GM23338 (cell line): ENCODE measurements around the gene CCDC127. TPM values are rescaled to one million over a fixed set of nuclear protein-coding genes. Genes with fewer than 3 reads are reported as not detected.

ENCODE experiments used
- ATAC-seq: fragments of 200-7000 bp; cut with Tn5 transposase; 3 replicates; pipeline ENCODE4 v1.9.1; 2020
- DNase-seq: peaks from one replicate; pipeline ENCODE4 v3.0.0-alpha.2; 2015; ENCODE audit warnings: low spot score
- H2AFZ ChIP-seq: fragments of 200-600 bp; sonication (generic); 2 replicates; pipeline ENCODE4 v1.8.0; 2016; ENCODE audit warnings: antibody characterized with exemption, mild to moderate bottlenecking, moderate library complexity
- H3F3A ChIP-seq: fragments of 200-600 bp; sonication (generic); replicated peaks from 2 replicates; pipeline ENCODE4 v1.8.0; 2017; ENCODE audit warnings: antibody characterized with exemption, mixed run types, low read depth
- H3K27ac ChIP-seq: fragments of 200-600 bp; sonication (generic); 2 replicates; pipeline ENCODE4 v1.6.1; 2016; ENCODE audit warnings: low read depth
- H3K27me3 ChIP-seq: fragments of 200-600 bp; sonication (generic); 2 replicates; pipeline ENCODE4 v1.8.0; 2016; ENCODE audit warnings: mild to moderate bottlenecking, mixed run types, moderate library complexity; ENCODE audit not compliant: insufficient read depth
- H3K36me3 ChIP-seq: fragments of 200-600 bp; sonication (generic); 2 replicates; pipeline ENCODE4 v1.8.0; 2016; ENCODE audit warnings: mild to moderate bottlenecking; ENCODE audit not compliant: insufficient read depth
- H3K4me1 ChIP-seq: fragments of 200-600 bp; sonication (generic); 2 replicates; pipeline ENCODE4 v1.8.0; 2016; ENCODE audit warnings: mild to moderate bottlenecking, moderate library complexity; ENCODE audit not compliant: insufficient read depth
- H3K4me2 ChIP-seq: fragments of 200-600 bp; sonication (generic); 2 replicates; pipeline ENCODE4 v1.7.1; 2017; ENCODE audit warnings: mixed run types
- H3K4me3 ChIP-seq: fragments of 200-600 bp; sonication (generic); 2 replicates; pipeline ENCODE4 v1.6.1; 2016; ENCODE audit warnings: mixed run types
- H3K79me2 ChIP-seq: fragments of 200-600 bp; sonication (generic); replicated peaks from 2 replicates; pipeline ENCODE4 v1.8.0; 2017; ENCODE audit warnings: mild to moderate bottlenecking; ENCODE audit not compliant: insufficient read depth
- H3K9me2 ChIP-seq: fragments of 200-600 bp; sonication (generic); 2 replicates; pipeline ENCODE4 v1.8.0; 2017; ENCODE audit not compliant: insufficient read depth
- H4K20me1 ChIP-seq: fragments of 200-600 bp; sonication (generic); replicated peaks from 2 replicates; pipeline ENCODE4 v1.8.0; 2017; ENCODE audit warnings: mild to moderate bottlenecking; ENCODE audit not compliant: insufficient read depth
- H3K27ac Mint-ChIP-seq: 2 replicates; pipeline ENCODE4 v1.8.0; 2020; ENCODE audit warnings: inconsistent platforms, mild to moderate bottlenecking, moderate library complexity, mixed read lengths
- H3K27me3 Mint-ChIP-seq: 3 replicates; pipeline ENCODE4 v1.8.0; 2022; ENCODE audit warnings: low read depth, mild to moderate bottlenecking, moderate library complexity, mixed read lengths, inconsistent platforms; ENCODE audit not compliant: insufficient read depth, poor library complexity
- H3K36me3 Mint-ChIP-seq: 3 replicates; pipeline ENCODE4 v1.8.0; 2021; ENCODE audit warnings: low read depth, mild to moderate bottlenecking, inconsistent platforms, moderate library complexity, mixed read lengths
- H3K4me1 Mint-ChIP-seq: 3 replicates; pipeline ENCODE4 v1.8.0; 2020; ENCODE audit warnings: mild to moderate bottlenecking, inconsistent platforms, mixed read lengths
- H3K4me3 Mint-ChIP-seq: 3 replicates; pipeline ENCODE4 v1.8.0; 2021; ENCODE audit warnings: moderate library complexity, mild to moderate bottlenecking, inconsistent platforms, mixed read lengths
- H3K9me3 Mint-ChIP-seq: 3 replicates; pipeline ENCODE4 v1.8.0; 2020; ENCODE audit warnings: moderate library complexity, mild to moderate bottlenecking, inconsistent platforms, mixed read lengths
- CTCF ChIP-seq, 2 experiments: fragments of 200-600 bp in 1 of 2; sonication (generic) in 1 of 2; conservative IDR thresholded peaks; 2 replicates each; pipeline versions ENCODE4 v1.5.1 to v1.6.1; 2016 to 2017; ENCODE audit warnings: antibody characterized with exemption in 2 of 2, low read depth in 2 of 2, mild to moderate bottlenecking in 2 of 2, moderate library complexity in 1 of 2
- ETS1 ChIP-seq: IDR thresholded peaks from 2 replicates; pipeline ENCODE4 v1.6.1; 2016; ENCODE audit warnings: antibody characterized with exemption
- EZH2 ChIP-seq: fragments of 200-600 bp; sonication (generic); IDR thresholded peaks from one replicate; pipeline ENCODE4 v1.8.0; 2017; ENCODE audit warnings: antibody characterized with exemption, mild to moderate bottlenecking, low read depth; ENCODE audit not compliant: unreplicated experiment
- JUNB ChIP-seq: IDR thresholded peaks from one replicate; pipeline ENCODE4 v1.6.1; 2016; ENCODE audit warnings: antibody characterized with exemption; ENCODE audit not compliant: unreplicated experiment
- NANOG ChIP-seq: IDR thresholded peaks from 2 replicates; pipeline ENCODE4 v1.6.1; 2016; ENCODE audit warnings: antibody characterized with exemption, borderline replicate concordance
- POLR2AphosphoS5 ChIP-seq: IDR thresholded peaks from 2 replicates; pipeline ENCODE4 v1.6.1; 2016; ENCODE audit warnings: antibody characterized with exemption, low read depth
- STAT1 ChIP-seq: IDR thresholded peaks from one replicate; pipeline ENCODE4 v1.6.1; 2016; ENCODE audit warnings: antibody characterized with exemption; ENCODE audit not compliant: unreplicated experiment
- ZNF462 ChIP-seq: fragments of 250-450 bp; sonication (Bioruptor Pico); IDR thresholded peaks from 2 replicates; pipeline ENCODE4 v1.5.0; 2020; ENCODE audit warnings: mild to moderate bottlenecking, moderate library complexity
- polyA plus RNA-seq: library from polyadenylated mRNA; unstranded; fragments of >200 nt; fragmentation: Nextera tagmentation; extraction: Ambion mirVana; gene quantifications from 2 replicates; pipeline ENCODE4 v1.2.1, GENCODE V29; 2016
- total RNA-seq: library from RNA; depleted of rRNA; stranded (reverse); fragments of >200 nt; shearing (Covaris generic); gene quantifications from 2 replicates; pipeline ENCODE4 v1.2.3, GENCODE V29; 2014

Gene CCDC127
- total and polyA plus RNA-seq, 2 experiments from 2014 or later, result 6.0 to 7.2 TPM

GRCh38 chr5:178110-178509, 39.8 kb downstream of the CCDC127 start:
- peaks cover under 1% of the 10 kb centered on the region for H3K27me3 Mint-ChIP-seq

More at GRCh38 chr5:178110-178509, 39.8 kb downstream of the CCDC127 start:
- Mint-ChIP-seq H3K27ac (no peak overlapping the region), H3K4me3 (no peak overlapping the region), H3K36me3 (peaks cover 42% of the 10 kb centered on the region), H3K4me1 (peaks cover 12% of the 10 kb centered on the region), H3K9me3 (no peaks in the 10 kb centered on the region; the same call in 2 of the 3 replicates)
- ATAC-seq (no peak), DNase-seq (no peak)
- Histone ChIP-seq H3K27me3 (no peaks in the 10 kb centered on the region), H3K36me3 (peaks cover 3% of the 10 kb centered on the region; the same call in 1 of the 2 replicates), H3K4me3 (no peak overlapping the region), H2AFZ (no peak overlapping the region), H3K27ac (no peak overlapping the region), H4K20me1 (no peaks in the 10 kb centered on the region), H3K4me1 (no peaks in the 10 kb centered on the region), H3K9me2 (no peaks in the 10 kb centered on the region), H3K4me2 (no peak overlapping the region), H3F3A (no peaks in the 10 kb centered on the region), H3K79me2 (no peaks in the 10 kb centered on the region)
- TF ChIP-seq ETS1, result no peak
- no peak for TF ChIP-seq EZH2
- no peak for TF ChIP-seq POLR2AphosphoS5
- no peak for TF ChIP-seq ZNF462
- TF ChIP-seq NANOG, result no peak
- no peak for TF ChIP-seq CTCF (conservative IDR thresholded peaks at IDR 0.05; ENCODE audit: low read depth in 2 of 2)
- TF ChIP-seq JUNB, result no peak
- TF ChIP-seq STAT1, result no peak
